Hepatic stellate cell (primary cell): ENCODE measurements around the gene FAT2.
"Not testable (repeated sequence)": the region's sequence is repeated elsewhere in the genome, so short reads cannot be mapped to it uniquely, and the experiment has no call there.

Experiments
- DNase-seq: peaks from one replicate; pipeline ENCODE4 v3.0.0; 2011; ENCODE audit warnings: low spot score

FAT2 gene

GRCh38 chr5:151580858-151581257, 10.3 kb downstream of the FAT2 start:
- no peak for DNase-seq

GRCh38 chr5:151580239-151580638, 10.9 kb downstream of the FAT2 start:
- DNase-seq: no peak

GRCh38 chr5:151579146-151579545, 12.0 kb downstream of the FAT2 start:
- not testable (repeated sequence) for DNase-seq

GRCh38 chr5:151578326-151579025, 12.7 kb downstream of the FAT2 start:
- no peak for DNase-seq

- DNase-seq: no peak
These were observed 13.6 kb downstream of the FAT2 start for GRCh38 chr5:151577566-151577965.

- no peak for DNase-seq
These were observed 16.6 kb downstream of the FAT2 start for GRCh38 chr5:151574444-151574996.

- no peak for DNase-seq
These were observed 18.3 kb downstream of the FAT2 start for GRCh38 chr5:151572657-151573368.

- DNase-seq: no peak
These were observed 19.6 kb downstream of the FAT2 start for GRCh38 chr5:151571270-151572173.

- DNase-seq: no peak
These were observed 20.4 kb downstream of the FAT2 start for GRCh38 chr5:151570512-151571269.

GRCh38 chr5:151570058-151570457, 21.1 kb downstream of the FAT2 start:
- DNase-seq: no peak

- DNase-seq: no peak
These were observed 21.7 kb downstream of the FAT2 start for GRCh38 chr5:151569132-151570046.

- DNase-seq: no peak
These were observed 23.1 kb downstream of the FAT2 start for GRCh38 chr5:151568036-151568435.

GRCh38 chr5:151565971-151566370, 25.2 kb downstream of the FAT2 start:
- DNase-seq: no peak

GRCh38 chr5:151562019-151562707, 29.0 kb downstream of the FAT2 start:
- DNase-seq: no peak

- DNase-seq: no peak
These were observed 33.2 kb downstream of the FAT2 start for GRCh38 chr5:151557951-151558350.

GRCh38 chr5:151557466-151557865, 33.7 kb downstream of the FAT2 start:
- no peak for DNase-seq

- DNase-seq: no peak
These were observed 34.3 kb downstream of the FAT2 start for GRCh38 chr5:151556806-151557205.

- DNase-seq: no peak
These were observed 35.2 kb downstream of the FAT2 start for GRCh38 chr5:151555760-151556576.

GRCh38 chr5:151553695-151554094, 37.4 kb downstream of the FAT2 start:
- DNase-seq: no peak
